Measurements from ENCODE around the gene AMBRA1.

GRCh38 chr11:46618837-46619236 lies 25.0 kb upstream of the AMBRA1 start:
- no peak for TF ChIP-seq CTCF (conservative IDR thresholded peaks at IDR 0.05)
- no peak for TF ChIP-seq ZFX (IDR thresholded peaks at IDR 0.05)

All from C4-2B (cell line).